Measurements from ENCODE around the gene PLXND1. TPM values are rescaled to one million over a fixed set of nuclear protein-coding genes. Genes with fewer than 3 reads are reported as not detected.

The PLXND1 gene
- polyA plus RNA-seq (2013, experiment 1 of 4) = 24.0 TPM
- 29.5 TPM for polyA plus RNA-seq (2013, experiment 2 of 4)
- 24.5 TPM for polyA plus RNA-seq (2013, experiment 3 of 4)
- 31.2 TPM for polyA plus RNA-seq (2013, experiment 4 of 4)

GRCh38 chr3:129606636-129607390 lies at the start of gene PLXND1:
Gene PLXND1 (minus strand): TSS chr3:129606676. CDS start chr3:129606639, 37 bp downstream.
- H3K9me3 ChIP-seq (ENCODE audit: control insufficient read depth, low read length) = no peaks in the 10 kb centered on the region
- peaks cover 44% of the 10 kb centered on the region for H3K27me3 ChIP-seq (ENCODE audit: control insufficient read depth, insufficient read depth, low read length, poor library complexity, severe bottlenecking)
- H3K36me3 ChIP-seq (ENCODE audit: control insufficient read depth, insufficient read depth, low read length) = no peaks in the 10 kb centered on the region
- H3K4me3 ChIP-seq (ENCODE audit: insufficient read depth, low read depth, low read length) = peak within 1 kb of the TSS; percentile 42
- WGBS, 2 experiments = 1% methylated on average over 93 to 96 of the region's 96 CpGs
- no peak within 1 kb of the TSS for H3K27ac ChIP-seq (ENCODE audit: insufficient read depth, low read depth, low read length, poor library complexity, severe bottlenecking)
- H3K4me1 ChIP-seq (ENCODE audit: control insufficient read depth, insufficient read depth, low read length) = peaks cover 21% of the 10 kb centered on the region

- Histone ChIP-seq H3K4me3 (ENCODE audit: insufficient read depth, low read depth, low read length) (no peak overlapping the region), H3K4me1 (ENCODE audit: control insufficient read depth, insufficient read depth, low read length) (no peaks in the 10 kb centered on the region), H3K36me3 (ENCODE audit: control insufficient read depth, insufficient read depth, low read length) (no peaks in the 10 kb centered on the region), H3K27ac (ENCODE audit: insufficient read depth, low read depth, low read length, poor library complexity, severe bottlenecking) (no peak overlapping the region), H3K9me3 (ENCODE audit: control insufficient read depth, low read length) (no peaks in the 10 kb centered on the region), H3K27me3 (ENCODE audit: control insufficient read depth, insufficient read depth, low read length, poor library complexity, severe bottlenecking) (no peaks in the 10 kb centered on the region)
- 97 to 98% methylated on average over 4 of the region's 4 CpGs for WGBS, 2 experiments
Observed at GRCh38 chr3:129655291-129655700, 48.8 kb upstream of the PLXND1 start.

- Histone ChIP-seq H3K4me1 (ENCODE audit: control insufficient read depth, insufficient read depth, low read length) (no peaks in the 10 kb centered on the region), H3K27ac (ENCODE audit: insufficient read depth, low read depth, low read length, poor library complexity, severe bottlenecking) (no peak overlapping the region), H3K36me3 (ENCODE audit: control insufficient read depth, insufficient read depth, low read length) (no peaks in the 10 kb centered on the region), H3K27me3 (ENCODE audit: control insufficient read depth, insufficient read depth, low read length, poor library complexity, severe bottlenecking) (no peaks in the 10 kb centered on the region), H3K9me3 (ENCODE audit: control insufficient read depth, low read length) (no peaks in the 10 kb centered on the region), H3K4me3 (ENCODE audit: insufficient read depth, low read depth, low read length) (no peak overlapping the region)
- 90 to 97% methylated on average over 1 of the region's 1 CpG for WGBS, 2 experiments
Observed at GRCh38 chr3:129654131-129654530, 47.7 kb upstream of the PLXND1 start.

GRCh38 chr3:129653019-129653418 lies 46.5 kb upstream of the PLXND1 start:
- 89 to 93% methylated on average over 1 of the region's 1 CpG for WGBS, 2 experiments
- no peaks in the 10 kb centered on the region for H3K9me3 ChIP-seq (ENCODE audit: control insufficient read depth, low read length)
- H3K27ac ChIP-seq (ENCODE audit: insufficient read depth, low read depth, low read length, poor library complexity, severe bottlenecking) = no peak overlapping the region
- H3K4me3 ChIP-seq (ENCODE audit: insufficient read depth, low read depth, low read length) = no peak overlapping the region
- H3K36me3 ChIP-seq (ENCODE audit: control insufficient read depth, insufficient read depth, low read length) = no peaks in the 10 kb centered on the region
- H3K27me3 ChIP-seq (ENCODE audit: control insufficient read depth, insufficient read depth, low read length, poor library complexity, severe bottlenecking) = no peaks in the 10 kb centered on the region
- no peaks in the 10 kb centered on the region for H3K4me1 ChIP-seq (ENCODE audit: control insufficient read depth, insufficient read depth, low read length)

- H3K4me3 ChIP-seq (ENCODE audit: insufficient read depth, low read depth, low read length) = no peak overlapping the region
- no peaks in the 10 kb centered on the region for H3K4me1 ChIP-seq (ENCODE audit: control insufficient read depth, insufficient read depth, low read length)
- WGBS, 2 experiments = 71 to 73% methylated on average over 8 of the region's 8 CpGs
- no peaks in the 10 kb centered on the region for H3K36me3 ChIP-seq (ENCODE audit: control insufficient read depth, insufficient read depth, low read length)
- no peaks in the 10 kb centered on the region for H3K27me3 ChIP-seq (ENCODE audit: control insufficient read depth, insufficient read depth, low read length, poor library complexity, severe bottlenecking)
- H3K9me3 ChIP-seq (ENCODE audit: control insufficient read depth, low read length) = no peaks in the 10 kb centered on the region
- no peak overlapping the region for H3K27ac ChIP-seq (ENCODE audit: insufficient read depth, low read depth, low read length, poor library complexity, severe bottlenecking)
Observed at GRCh38 chr3:129651435-129652202, 45.1 kb upstream of the PLXND1 start.

- Histone ChIP-seq H3K36me3 (ENCODE audit: control insufficient read depth, insufficient read depth, low read length) (no peaks in the 10 kb centered on the region), H3K9me3 (ENCODE audit: control insufficient read depth, low read length) (no peaks in the 10 kb centered on the region), H3K4me1 (ENCODE audit: control insufficient read depth, insufficient read depth, low read length) (no peaks in the 10 kb centered on the region), H3K27me3 (ENCODE audit: control insufficient read depth, insufficient read depth, low read length, poor library complexity, severe bottlenecking) (no peaks in the 10 kb centered on the region), H3K4me3 (ENCODE audit: insufficient read depth, low read depth, low read length) (no peak overlapping the region), H3K27ac (ENCODE audit: insufficient read depth, low read depth, low read length, poor library complexity, severe bottlenecking) (no peak overlapping the region)
- WGBS, 2 experiments = 29 to 41% methylated on average over 6 to 7 of the region's 7 CpGs
Observed at GRCh38 chr3:129650256-129650872, 43.9 kb upstream of the PLXND1 start.

- Histone ChIP-seq H3K4me3 (ENCODE audit: insufficient read depth, low read depth, low read length) (no peak overlapping the region), H3K4me1 (ENCODE audit: control insufficient read depth, insufficient read depth, low read length) (no peaks in the 10 kb centered on the region), H3K36me3 (ENCODE audit: control insufficient read depth, insufficient read depth, low read length) (no peaks in the 10 kb centered on the region), H3K9me3 (ENCODE audit: control insufficient read depth, low read length) (no peaks in the 10 kb centered on the region), H3K27me3 (ENCODE audit: control insufficient read depth, insufficient read depth, low read length, poor library complexity, severe bottlenecking) (no peaks in the 10 kb centered on the region), H3K27ac (ENCODE audit: insufficient read depth, low read depth, low read length, poor library complexity, severe bottlenecking) (no peak overlapping the region)
- 86 to 91% methylated on average over 3 of the region's 3 CpGs for WGBS, 2 experiments
Observed at GRCh38 chr3:129648391-129648790, 41.9 kb upstream of the PLXND1 start.

- Histone ChIP-seq H3K36me3 (ENCODE audit: control insufficient read depth, insufficient read depth, low read length) (no peaks in the 10 kb centered on the region), H3K4me1 (ENCODE audit: control insufficient read depth, insufficient read depth, low read length) (no peaks in the 10 kb centered on the region), H3K4me3 (ENCODE audit: insufficient read depth, low read depth, low read length) (no peak overlapping the region), H3K27ac (ENCODE audit: insufficient read depth, low read depth, low read length, poor library complexity, severe bottlenecking) (no peak overlapping the region), H3K27me3 (ENCODE audit: control insufficient read depth, insufficient read depth, low read length, poor library complexity, severe bottlenecking) (no peaks in the 10 kb centered on the region), H3K9me3 (ENCODE audit: control insufficient read depth, low read length) (no peaks in the 10 kb centered on the region)
- WGBS, 2 experiments = 84 to 94% methylated on average over 5 of the region's 5 CpGs
Observed at GRCh38 chr3:129645286-129645685, 38.8 kb upstream of the PLXND1 start.

GRCh38 chr3:129644836-129645235 lies 38.4 kb upstream of the PLXND1 start:
- H3K4me3 ChIP-seq (ENCODE audit: insufficient read depth, low read depth, low read length) = no peak overlapping the region
- H3K27ac ChIP-seq (ENCODE audit: insufficient read depth, low read depth, low read length, poor library complexity, severe bottlenecking) = no peak overlapping the region
- 94 to 95% methylated on average over 3 of the region's 3 CpGs for WGBS, 2 experiments
- no peaks in the 10 kb centered on the region for H3K4me1 ChIP-seq (ENCODE audit: control insufficient read depth, insufficient read depth, low read length)
- H3K36me3 ChIP-seq (ENCODE audit: control insufficient read depth, insufficient read depth, low read length) = no peaks in the 10 kb centered on the region
- H3K9me3 ChIP-seq (ENCODE audit: control insufficient read depth, low read length) = no peaks in the 10 kb centered on the region
- H3K27me3 ChIP-seq (ENCODE audit: control insufficient read depth, insufficient read depth, low read length, poor library complexity, severe bottlenecking) = no peaks in the 10 kb centered on the region
